Duodenal mucosa (tissue), 2 donors: Measurements from ENCODE around the gene FAM131C.

ENCODE experiments used
- H3K27ac ChIP-seq: one replicate; pipeline ENCODE4 v1.7.0; 2013; ENCODE audit warnings: low read depth, low read length
- H3K27me3 ChIP-seq, 2 donors: one replicate each; pipeline ENCODE4 v1.7.0; 2013; ENCODE audit warnings: low read length in 2 of 2, control low read depth in 1 of 2; ENCODE audit not compliant: insufficient read depth in 2 of 2, control insufficient read depth in 1 of 2
- H3K36me3 ChIP-seq, 2 donors: one replicate each; pipeline ENCODE4 v1.7.0; 2013; ENCODE audit warnings: low read length in 2 of 2, control low read depth in 1 of 2; ENCODE audit not compliant: insufficient read depth in 2 of 2, control insufficient read depth in 1 of 2
- H3K4me1 ChIP-seq, 2 donors: one replicate each; pipeline ENCODE4 v1.7.0; 2013; ENCODE audit warnings: low read length in 2 of 2, control low read depth in 1 of 2; ENCODE audit not compliant: insufficient read depth in 2 of 2, control insufficient read depth in 1 of 2
- H3K4me3 ChIP-seq, 2 donors: one replicate each; pipeline ENCODE4 v1.7.0; 2013; ENCODE audit warnings: low read length in 2 of 2, low read depth in 1 of 2
- H3K9ac ChIP-seq, 2 donors: one replicate each; pipeline ENCODE4 v1.7.0; 2013; ENCODE audit warnings: low read length in 2 of 2, low read depth in 1 of 2
- H3K9me3 ChIP-seq, 2 donors: one replicate each; pipeline ENCODE4 v1.7.0; 2013; ENCODE audit warnings: low read length in 2 of 2, control low read depth in 1 of 2; ENCODE audit not compliant: control insufficient read depth in 1 of 2

FAM131C gene

DNA sequence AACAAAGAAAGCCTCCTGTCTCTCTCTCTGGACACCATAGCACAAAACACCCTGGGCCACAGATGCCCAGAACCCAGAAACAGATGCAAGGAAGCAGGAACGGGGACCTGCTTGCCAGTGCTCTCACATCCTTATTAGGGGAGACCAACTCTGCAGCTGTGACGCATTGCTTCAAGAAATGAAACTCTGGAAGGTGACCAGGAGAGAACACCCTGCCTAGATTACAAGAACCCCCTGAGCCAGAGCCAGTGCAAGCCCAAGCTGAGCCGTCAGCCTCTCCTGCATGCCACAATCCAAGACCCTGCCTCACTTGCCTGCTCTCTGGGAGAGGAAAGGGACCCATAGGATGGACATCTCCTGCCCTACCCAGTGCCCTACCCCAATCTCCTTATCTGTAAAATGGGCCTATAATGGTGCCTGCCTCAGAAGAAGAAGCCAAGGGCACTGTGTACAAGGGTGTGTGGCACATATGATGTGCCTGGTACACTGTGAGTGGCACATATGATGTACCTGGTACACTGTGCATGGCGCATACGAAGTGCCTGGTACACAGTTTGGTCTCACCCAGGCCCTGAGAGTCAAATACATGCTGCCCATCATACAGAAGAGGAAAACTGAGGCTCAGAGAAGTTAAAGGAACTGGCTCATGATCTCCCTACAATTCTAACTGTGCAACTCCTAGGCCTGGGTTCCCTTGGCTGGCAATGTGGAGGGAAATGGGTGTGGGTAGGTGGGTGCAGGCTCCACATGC, 16.8 kb upstream of the FAM131C start:
- H3K9me3 ChIP-seq: no peaks in the 10 kb centered on the region
- H3K27me3 ChIP-seq: no peaks in the 10 kb centered on the region
- no peak overlapping the region for H3K9ac ChIP-seq
- no peak overlapping the region for H3K27ac ChIP-seq
- H3K4me1 ChIP-seq: no peaks in the 10 kb centered on the region
- H3K4me3 ChIP-seq: no peak overlapping the region
- no peaks in the 10 kb centered on the region for H3K36me3 ChIP-seq

GRCh38 chr1:16088996-16089395, 15.5 kb upstream of the FAM131C start:
- Histone ChIP-seq H3K4me3 (no peak overlapping the region), H3K27me3 (no peaks in the 10 kb centered on the region), H3K4me1 (no peaks in the 10 kb centered on the region), H3K9ac (no peak overlapping the region), H3K36me3 (no peaks in the 10 kb centered on the region), H3K27ac (no peak overlapping the region), H3K9me3 (no peaks in the 10 kb centered on the region)

- no peaks in the 10 kb centered on the region for H3K9me3 ChIP-seq
- no peak overlapping the region for H3K27ac ChIP-seq
- H3K9ac ChIP-seq: no peak overlapping the region
- H3K4me3 ChIP-seq: no peak overlapping the region
- H3K27me3 ChIP-seq: no peaks in the 10 kb centered on the region
- H3K4me1 ChIP-seq: peaks cover 0 to 3% of the 10 kb centered on the region in 2 donors
- H3K36me3 ChIP-seq: no peaks in the 10 kb centered on the region
Measured at GRCh38 chr1:16088351-16088911, 15.0 kb upstream of the FAM131C start.

DNA sequence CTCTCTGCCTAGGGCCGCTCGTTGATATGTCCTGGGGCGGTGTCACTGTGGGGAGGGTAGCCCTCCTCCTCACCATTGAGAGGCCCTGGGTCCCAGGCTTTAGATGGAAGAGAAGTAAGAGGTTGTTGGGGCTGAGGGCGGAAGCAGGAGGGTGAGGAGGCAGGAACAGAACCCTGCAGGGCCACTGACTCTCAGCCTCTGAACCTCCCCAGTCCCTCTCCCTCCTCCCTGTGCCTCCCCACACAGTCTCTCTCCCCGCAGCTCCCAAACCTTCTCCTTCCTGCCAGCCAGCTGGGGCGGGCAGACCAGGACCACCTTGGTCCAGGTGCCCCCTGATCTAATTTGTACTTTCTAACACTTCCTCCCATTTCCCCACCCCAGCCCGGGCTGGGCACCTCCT, 14.3 kb upstream of the FAM131C start:
- no peak overlapping the region for H3K27ac ChIP-seq
- H3K9ac ChIP-seq: no peak overlapping the region
- no peaks in the 10 kb centered on the region for H3K9me3 ChIP-seq
- H3K36me3 ChIP-seq: no peaks in the 10 kb centered on the region
- no peaks in the 10 kb centered on the region for H3K27me3 ChIP-seq
- H3K4me1 ChIP-seq: peaks cover 6 to 7% of the 10 kb centered on the region in 2 donors
- no peak overlapping the region for H3K4me3 ChIP-seq

DNA sequence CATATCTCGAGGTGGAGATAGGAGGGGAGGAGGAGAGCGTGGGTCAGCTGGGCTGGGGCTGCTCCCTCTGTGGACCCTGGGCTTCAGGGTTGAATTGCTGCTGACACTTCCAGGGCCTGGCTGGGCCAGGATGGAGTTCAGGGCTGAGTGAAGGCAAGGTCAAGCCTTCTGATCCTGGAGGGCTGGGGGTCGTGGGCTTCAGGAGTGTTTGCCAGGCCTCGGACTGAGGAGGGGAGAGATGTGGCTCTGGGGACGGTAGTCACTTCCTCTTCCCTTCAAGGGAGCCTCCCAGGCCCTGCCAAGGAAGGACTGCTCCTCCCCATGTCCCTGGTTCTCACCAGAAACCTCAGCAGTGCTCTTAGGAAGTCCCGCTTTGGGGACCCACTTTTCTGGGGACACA, 12.1 kb upstream of the FAM131C start:
- no peaks in the 10 kb centered on the region for H3K27me3 ChIP-seq
- H3K4me1 ChIP-seq: peaks cover 7 to 9% of the 10 kb centered on the region in 2 donors
- H3K4me3 ChIP-seq: no peak overlapping the region
- no peaks in the 10 kb centered on the region for H3K9me3 ChIP-seq
- H3K27ac ChIP-seq: no peak overlapping the region
- H3K9ac ChIP-seq: no peak overlapping the region
- no peaks in the 10 kb centered on the region for H3K36me3 ChIP-seq

- no peaks in the 10 kb centered on the region for H3K9me3 ChIP-seq
- H3K27me3 ChIP-seq: no peaks in the 10 kb centered on the region
Measured at GRCh38 chr1:16083486-16083885, 10.0 kb upstream of the FAM131C start.

GRCh38 chr1:16082283-16083038, 9.0 kb upstream of the FAM131C start:
- Histone ChIP-seq H3K9ac (no peak overlapping the region), H3K4me3 (no peak overlapping the region), H3K27me3 (no peaks in the 10 kb centered on the region), H3K27ac (no peak overlapping the region), H3K9me3 (no peaks in the 10 kb centered on the region), H3K36me3 (no peaks in the 10 kb centered on the region), H3K4me1 (peaks cover 12 to 13% of the 10 kb centered on the region in 2 donors)

More at GRCh38 chr1:16083486-16083885, 10.0 kb upstream of the FAM131C start:
- Histone ChIP-seq H3K4me3 (no peak overlapping the region), H3K4me1 (peaks cover 12 to 13% of the 10 kb centered on the region in 2 donors), H3K9ac (no peak overlapping the region), H3K27ac (no peak overlapping the region), H3K36me3 (no peaks in the 10 kb centered on the region)

GRCh38 chr1:16081636-16082035, 8.2 kb upstream of the FAM131C start:
- Histone ChIP-seq H3K4me1 (peaks cover 12 to 13% of the 10 kb centered on the region in 2 donors), H3K27ac (no peak overlapping the region)

DNA sequence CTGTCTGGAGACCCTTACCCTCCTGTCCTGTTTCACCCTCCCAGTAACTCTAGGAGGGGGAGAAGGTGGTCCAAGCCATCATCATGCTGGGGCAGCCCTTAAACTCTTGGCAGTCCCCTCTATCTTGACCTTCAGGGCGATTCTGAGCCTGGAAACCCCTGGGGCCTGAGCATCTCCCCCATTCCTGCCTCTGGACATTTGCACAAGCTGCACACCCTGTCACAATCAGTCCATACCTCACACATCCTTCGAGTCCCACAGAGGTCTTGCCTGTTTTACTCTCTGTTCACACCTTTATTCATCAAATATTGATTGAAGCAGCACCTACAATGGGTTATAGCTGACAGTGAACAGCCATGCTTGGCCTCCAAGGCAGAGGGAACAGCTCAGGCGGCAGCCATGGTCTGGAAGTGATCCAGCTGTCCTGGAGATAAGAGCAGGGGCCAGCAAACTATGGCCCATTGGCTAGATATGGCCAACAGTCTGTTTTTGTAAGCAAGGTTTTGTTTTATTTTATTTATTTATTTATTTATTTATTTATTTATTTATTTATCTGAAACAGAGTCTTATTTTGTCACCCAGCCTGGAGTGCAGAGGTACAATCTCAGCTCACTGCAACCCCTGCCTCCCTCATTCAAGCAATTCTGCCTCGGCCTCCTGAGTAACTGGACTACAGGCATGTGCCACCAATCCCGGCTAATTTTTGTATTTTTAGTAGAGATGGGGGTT, 7.1 kb upstream of the FAM131C start:
- Histone ChIP-seq H3K4me3 (no peak overlapping the region), H3K27me3 (no peaks in the 10 kb centered on the region), H3K9ac (no peak overlapping the region), H3K27ac (no peak overlapping the region), H3K9me3 (no peaks in the 10 kb centered on the region), H3K36me3 (no peaks in the 10 kb centered on the region), H3K4me1 (peaks cover 12 to 13% of the 10 kb centered on the region in 2 donors)

More at GRCh38 chr1:16081636-16082035, 8.2 kb upstream of the FAM131C start:
- Histone ChIP-seq H3K4me3 (no peak overlapping the region), H3K36me3 (no peaks in the 10 kb centered on the region), H3K27me3 (no peaks in the 10 kb centered on the region), H3K9ac (no peak overlapping the region), H3K9me3 (no peaks in the 10 kb centered on the region)
